GM23248 (cell line): ENCODE results near the gene DLD. TPM values are rescaled to one million over a fixed set of nuclear protein-coding genes. Genes with fewer than 3 reads are reported as not detected.

Experiments
- DNase-seq: peaks from one replicate; pipeline ENCODE4 v3.0.0-alpha.2; 2015
- H2AFZ ChIP-seq: fragments of 200-600 bp; sonication (generic); 2 replicates; pipeline ENCODE4 v1.6.1; 2016; ENCODE audit warnings: antibody characterized with exemption
- H3F3A ChIP-seq: fragments of 200-600 bp; sonication (generic); 2 replicates; pipeline ENCODE4 v1.6.1; 2016; ENCODE audit warnings: mild to moderate bottlenecking, antibody characterized with exemption, mixed run types; ENCODE audit not compliant: insufficient read depth
- H3K27ac ChIP-seq: fragments of 200-600 bp; sonication (generic); 2 replicates; pipeline ENCODE4 v1.5.1; 2016; ENCODE audit warnings: mild to moderate bottlenecking
- H3K27me3 ChIP-seq: fragments of 200-600 bp; sonication (generic); replicated peaks from 2 replicates; pipeline ENCODE4 v1.6.1; 2016; ENCODE audit warnings: mild to moderate bottlenecking; ENCODE audit not compliant: insufficient read depth
- H3K36me3 ChIP-seq: fragments of 200-600 bp; sonication (generic); 2 replicates; pipeline ENCODE4 v1.6.1; 2016; ENCODE audit warnings: low read depth, mild to moderate bottlenecking
- H3K4me1 ChIP-seq: fragments of 200-600 bp; sonication (generic); 2 replicates; pipeline ENCODE4 v1.6.1; 2016; ENCODE audit warnings: mild to moderate bottlenecking; ENCODE audit not compliant: insufficient read depth
- H3K4me2 ChIP-seq: fragments of 200-600 bp; sonication (generic); one replicate; pipeline ENCODE4 v1.6.1; 2016; ENCODE audit warnings: mild to moderate bottlenecking; ENCODE audit not compliant: unreplicated experiment
- H3K4me3 ChIP-seq: fragments of 200-600 bp; sonication (generic); 2 replicates; pipeline ENCODE4 v1.5.1; 2016; ENCODE audit warnings: mild to moderate bottlenecking
- H3K79me2 ChIP-seq: fragments of 200-600 bp; sonication (generic); 2 replicates; pipeline ENCODE4 v1.6.1; 2016; ENCODE audit warnings: mild to moderate bottlenecking; ENCODE audit not compliant: insufficient read depth
- H3K9ac ChIP-seq: fragments of 200-600 bp; sonication (generic); 2 replicates; pipeline ENCODE4 v1.6.1; 2016; ENCODE audit warnings: mild to moderate bottlenecking
- H3K9me2 ChIP-seq: fragments of 200-600 bp; sonication (generic); 2 replicates; pipeline ENCODE4 v1.6.1; 2016; ENCODE audit warnings: mixed run types, mild to moderate bottlenecking, moderate library complexity; ENCODE audit not compliant: insufficient read depth
- H3K9me3 ChIP-seq: fragments of 200-600 bp; sonication (generic); one replicate; pipeline ENCODE4 v1.6.1; 2017; ENCODE audit warnings: low read depth
- H4K20me1 ChIP-seq: fragments of 200-600 bp; sonication (generic); 2 replicates; pipeline ENCODE4 v1.6.0; 2016; ENCODE audit not compliant: insufficient read depth
- EZH2 ChIP-seq: fragments of 200-600 bp; sonication (generic); IDR thresholded peaks from 2 replicates; pipeline ENCODE4 v1.6.1; 2018; ENCODE audit warnings: antibody characterized with exemption, mild to moderate bottlenecking; ENCODE audit not compliant: insufficient read depth, poor library complexity, severe bottlenecking
- EZH2phosphoT487 ChIP-seq: fragments of 200-600 bp; sonication (generic); IDR thresholded peaks from 2 replicates; pipeline ENCODE4 v1.6.1; 2018; ENCODE audit warnings: antibody characterized with exemption, moderate library complexity, mild to moderate bottlenecking, low read depth; ENCODE audit not compliant: insufficient read depth
- WGBS, 2 experiments: methylation state at CpG; one replicate each; pipeline ENCODE4 v1.1.6; 2015 to 2017; ENCODE audit warnings: low lambda C conversion rate in 2 of 2, low coverage in 1 of 2; ENCODE audit errors: missing lambda C conversion rate in 2 of 2; 5-methylcytosine and 5-hydroxymethylcytosine counted together
- in situ Hi-C: fragments of 300-500 bp; cut with MboI; formaldehyde crosslinking; loops from 2 replicates; pipeline ENCODE4 v1.15.0; 2020
- polyA plus RNA-seq: library from polyadenylated mRNA; unstranded; fragments of >200 nt; fragmentation: Nextera tagmentation; extraction: Ambion mirVana; gene quantifications from 2 replicates; pipeline ENCODE4 v1.2.1, GENCODE V29; 2016
- total RNA-seq: library from RNA; depleted of rRNA; stranded (reverse); fragments of >200 nt; shearing (Covaris generic); gene quantifications from 2 replicates; pipeline ENCODE4 v1.2.3, GENCODE V29; 2014

DLD gene
- total and polyA plus RNA-seq, 2 experiments from 2014 or later = 80.1 to 97.1 TPM

DNA sequence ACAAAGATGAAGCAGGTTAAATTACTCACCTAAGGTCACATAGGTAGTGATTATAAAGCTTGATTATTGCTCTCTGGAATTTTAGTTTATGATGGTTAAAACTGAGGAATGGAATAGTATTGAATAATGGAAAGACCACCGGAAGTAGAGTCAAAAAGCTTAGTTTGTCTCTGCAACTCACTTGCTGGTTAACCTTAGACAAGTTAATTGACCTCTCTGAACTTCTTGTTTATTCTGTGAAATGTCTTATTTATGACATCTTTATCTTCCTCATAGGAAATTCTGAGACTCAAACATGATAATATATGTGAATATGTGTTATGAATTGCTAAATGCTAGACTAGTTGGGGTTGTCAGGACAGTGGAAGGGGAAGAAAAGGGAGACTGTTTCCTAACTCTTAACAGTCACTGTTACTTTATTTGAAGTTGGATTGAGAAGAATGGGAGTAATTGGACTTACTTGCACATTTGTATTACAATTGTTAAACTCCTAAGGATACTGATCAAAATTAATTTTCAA lies 9.6 kb downstream of the DLD start:
- DNase-seq = no peak
- peaks cover 97% of the 10 kb centered on the region for H3K79me2 ChIP-seq

DNA sequence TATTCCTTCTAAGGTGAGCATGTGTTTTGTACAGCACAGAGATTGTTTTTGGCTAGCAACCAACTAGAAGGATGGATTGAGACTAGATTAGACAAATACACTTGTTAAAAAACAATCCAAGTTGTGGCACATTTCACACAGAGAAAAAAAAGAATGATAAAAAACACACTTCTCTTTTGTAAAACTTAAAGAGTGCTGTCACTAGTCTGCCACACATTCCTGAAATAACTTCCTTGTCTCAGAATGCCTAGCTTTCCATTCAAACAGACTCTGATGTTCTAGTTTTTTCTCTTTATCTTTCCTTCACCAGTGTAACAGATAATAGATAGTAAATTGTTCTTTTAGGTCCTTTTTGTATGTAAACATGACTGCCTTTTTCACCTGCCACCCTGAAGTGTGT lies 11.4 kb downstream of the DLD start:
- Histone ChIP-seq H3K4me2 (no peak overlapping the region), H3K9me2 (no peaks in the 10 kb centered on the region), H3K4me3 (no peak overlapping the region), H3K79me2 (peaks cover 79% of the 10 kb centered on the region), H3K36me3 (peaks cover 57% of the 10 kb centered on the region), H3K27ac (no peak overlapping the region), H3K27me3 (no peaks in the 10 kb centered on the region), H4K20me1 (no peaks in the 10 kb centered on the region; the same call in 1 of the 2 replicates), H3K4me1 (peaks cover 12% of the 10 kb centered on the region), H3K9ac (no peak overlapping the region), H3K9me3 (no peaks in the 10 kb centered on the region), H3F3A (peaks cover 7% of the 10 kb centered on the region; the same call in 1 of the 2 replicates), H2AFZ (no peak overlapping the region)
- in situ Hi-C loops = no loop called here
- DNase-seq = no peak
- TF ChIP-seq EZH2 = no peak
- TF ChIP-seq EZH2phosphoT487 = no peak

More for the DNA sequence above, 9.6 kb downstream of the DLD start:
- H3F3A ChIP-seq = peaks cover 7% of the 10 kb centered on the region; the same call in 1 of the 2 replicates
- peaks cover 43% of the 10 kb centered on the region for H3K36me3 ChIP-seq
- in situ Hi-C loops = no loop called here
- no peaks in the 10 kb centered on the region for H3K9me3 ChIP-seq
- no peak overlapping the region for H3K27ac ChIP-seq
- no peak overlapping the region for H3K4me2 ChIP-seq
- H3K4me1 ChIP-seq = peaks cover 12% of the 10 kb centered on the region
- whole genome bisulfite sequencing, 2 experiments = 94 to 100% methylated on average over 1 of the region's 1 CpG
- no peaks in the 10 kb centered on the region for H3K27me3 ChIP-seq
- H4K20me1 ChIP-seq = no peaks in the 10 kb centered on the region; the same call in 1 of the 2 replicates
- H3K9ac ChIP-seq = no peak overlapping the region
- TF ChIP-seq EZH2 = no peak
- no peak for TF ChIP-seq EZH2phosphoT487
- H2AFZ ChIP-seq = no peak overlapping the region
- no peaks in the 10 kb centered on the region for H3K9me2 ChIP-seq
- no peak overlapping the region for H3K4me3 ChIP-seq

DNA sequence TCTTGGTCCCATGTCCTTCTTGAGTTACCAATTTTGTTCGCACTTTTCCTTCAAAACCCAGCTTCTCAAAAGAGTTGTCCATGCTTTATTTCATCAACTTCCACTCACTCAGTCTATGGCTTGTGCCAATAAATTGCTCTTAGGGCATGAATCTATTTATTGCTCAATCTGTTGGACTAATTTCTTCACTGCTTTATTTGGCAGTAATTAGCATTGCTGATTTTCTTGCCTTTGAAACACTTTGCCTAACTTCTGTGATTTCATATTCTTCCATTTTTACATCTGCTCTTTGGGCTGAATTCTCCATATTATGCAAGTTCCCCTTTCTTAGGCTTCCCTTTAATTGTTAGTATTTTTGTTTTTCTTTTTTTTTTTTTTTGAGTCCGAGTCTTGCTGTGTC lies 16.8 kb downstream of the DLD start:
- WGBS, 2 experiments = 71 to 76% methylated on average over 2 of the region's 2 CpGs
- no peaks in the 10 kb centered on the region for H4K20me1 ChIP-seq

DNA sequence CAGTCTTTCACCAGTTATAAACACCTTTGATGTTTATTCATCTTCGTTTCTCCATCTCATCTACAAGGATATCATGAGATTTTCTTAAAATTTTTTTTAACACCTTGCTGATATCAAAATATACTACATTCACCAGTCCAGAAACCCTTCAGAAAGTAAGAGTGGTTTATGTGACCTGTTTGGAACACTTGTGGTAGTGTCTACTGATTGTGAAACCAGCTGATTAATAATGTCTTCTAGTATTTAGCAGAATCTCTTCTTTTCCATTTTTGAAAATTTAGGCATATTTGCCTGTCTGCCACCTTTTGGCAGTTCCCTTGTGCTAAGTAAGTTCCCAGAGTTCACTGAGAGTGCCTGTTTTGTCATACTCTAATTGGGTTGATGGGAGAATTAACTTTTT lies 18.5 kb downstream of the DLD start:
- Histone ChIP-seq H3K27ac (no peak overlapping the region), H2AFZ (no peak overlapping the region), H3K4me3 (no peak overlapping the region), H4K20me1 (no peaks in the 10 kb centered on the region), H3K36me3 (peaks cover 64% of the 10 kb centered on the region), H3K9me3 (no peaks in the 10 kb centered on the region), H3K9ac (no peak overlapping the region), H3F3A (peaks cover 22% of the 10 kb centered on the region; the same call in 1 of the 2 replicates), H3K4me1 (peaks cover 12% of the 10 kb centered on the region), H3K27me3 (no peaks in the 10 kb centered on the region), H3K79me2 (peaks cover 39% of the 10 kb centered on the region), H3K4me2 (no peak overlapping the region), H3K9me2 (no peaks in the 10 kb centered on the region)
- no peak for TF ChIP-seq EZH2phosphoT487
- TF ChIP-seq EZH2 = no peak
- DNase-seq = no peak
- in situ Hi-C loops = no loop called here
- WGBS, 2 experiments = 100% methylated on average over 1 of the region's 1 CpG

More for the DNA sequence above, 16.8 kb downstream of the DLD start:
- H3K9ac ChIP-seq = no peak overlapping the region
- no peaks in the 10 kb centered on the region for H3K9me2 ChIP-seq
- no peaks in the 10 kb centered on the region for H3K9me3 ChIP-seq
- H3K4me3 ChIP-seq = no peak overlapping the region
- H3K27ac ChIP-seq = no peak overlapping the region
- no peaks in the 10 kb centered on the region for H3K27me3 ChIP-seq
- H2AFZ ChIP-seq = no peak overlapping the region
- peaks cover 11% of the 10 kb centered on the region; the same call in 1 of the 2 replicates for H3F3A ChIP-seq
- H3K4me1 ChIP-seq = peaks cover under 1% of the 10 kb centered on the region; the same call in 1 of the 2 replicates
- H3K79me2 ChIP-seq = peaks cover 40% of the 10 kb centered on the region
- H3K4me2 ChIP-seq = no peak overlapping the region
- DNase-seq = no peak
- peaks cover 80% of the 10 kb centered on the region for H3K36me3 ChIP-seq
- in situ Hi-C loops = no loop called here
- TF ChIP-seq EZH2 = no peak
- no peak for TF ChIP-seq EZH2phosphoT487
